Measurements from ENCODE around the gene TLR10. TPM values are rescaled to one million over a fixed set of nuclear protein-coding genes. Genes with fewer than 3 reads are reported as not detected.
"Not testable (repeated sequence)": the region's sequence is repeated elsewhere in the genome, so short reads cannot be mapped to it uniquely, and the experiment has no call there.

Gene TLR10
- total RNA-seq, 4 donors from 2014 or later, result under 0.01 to 0.22 TPM; not detected in 2

GRCh38 chr4:38774181-38774955 lies 8.4 kb downstream of the TLR10 start:
- H3K9me3 ChIP-seq, result no peaks in the 10 kb centered on the region
- H3K4me1 ChIP-seq, result peaks cover 0 to 9% (median 1%) of the 10 kb centered on the region in 4 donors
- H3K4me3 ChIP-seq, result no peak overlapping the region
- H3K27me3 ChIP-seq, result no peaks in the 10 kb centered on the region
- TF ChIP-seq EP300 (IDR thresholded peaks at IDR 0.05) (no peak), POLR2A (IDR thresholded peaks at IDR 0.05) (no peak), CTCF (IDR thresholded peaks at IDR 0.05) (no peak)
- H3K27ac ChIP-seq, result no peak overlapping the region
- H3K36me3 ChIP-seq, result no peaks in the 10 kb centered on the region
- no peak for DNase-seq (ENCODE audit: low spot score in 2 of 2)
- 87 to 88% methylated on average over 8 of the region's 8 CpGs for WGBS, 2 donors

- not testable (repeated sequence) for H3K4me3 ChIP-seq; DNase-seq (ENCODE audit: low spot score in 2 of 2); H3K27ac ChIP-seq; H3K27me3 ChIP-seq; H3K36me3 ChIP-seq; H3K9me3 ChIP-seq
- WGBS, 2 donors, result 92 to 93% methylated on average over 2 of the region's 2 CpGs
- H3K4me1 ChIP-seq, result peaks cover 0 to 31% (median 2%) of the 10 kb centered on the region in 4 donors
These were observed 12.5 kb downstream of the TLR10 start for GRCh38 chr4:38770281-38770680.

- DNase-seq (ENCODE audit: low spot score in 2 of 2), result no peak
- TF ChIP-seq CTCF (IDR thresholded peaks at IDR 0.05), result no peak
- no peak for TF ChIP-seq POLR2A (IDR thresholded peaks at IDR 0.05)
- no peak for TF ChIP-seq EP300 (IDR thresholded peaks at IDR 0.05)
- peaks cover 0 to 31% (median 2%) of the 10 kb centered on the region in 4 donors for H3K4me1 ChIP-seq
- no peak overlapping the region for H3K4me3 ChIP-seq
- WGBS, 2 donors, result 84 to 85% methylated on average over 2 of the region's 2 CpGs
- H3K27me3 ChIP-seq, result no peaks in the 10 kb centered on the region
- H3K27ac ChIP-seq, result peak overlapping the region in 2 of 4 donors; percentile 63 to 68
- no peaks in the 10 kb centered on the region for H3K36me3 ChIP-seq
- H3K9me3 ChIP-seq, result no peaks in the 10 kb centered on the region
These were observed 12.9 kb downstream of the TLR10 start for GRCh38 chr4:38769857-38770256.

GRCh38 chr4:38769441-38769840 lies 13.3 kb downstream of the TLR10 start:
- WGBS, 2 donors, result 29 to 48% methylated on average over 2 of the region's 2 CpGs
- no peak overlapping the region for H3K4me3 ChIP-seq
- no peaks in the 10 kb centered on the region for H3K27me3 ChIP-seq
- DNase-seq (ENCODE audit: low spot score in 2 of 2), result no peak
- peak overlapping the region in 3 of 4 donors; percentile 5 to 68 (median 63) for H3K27ac ChIP-seq
- no peak for TF ChIP-seq CTCF (IDR thresholded peaks at IDR 0.05)
- no peak for TF ChIP-seq POLR2A (IDR thresholded peaks at IDR 0.05)
- no peak for TF ChIP-seq EP300 (IDR thresholded peaks at IDR 0.05)
- H3K9me3 ChIP-seq, result no peaks in the 10 kb centered on the region
- H3K4me1 ChIP-seq, result peaks cover 0 to 31% (median 2%) of the 10 kb centered on the region in 4 donors
- no peaks in the 10 kb centered on the region for H3K36me3 ChIP-seq

GRCh38 chr4:38768968-38769394 lies 13.8 kb downstream of the TLR10 start:
- H3K4me3 ChIP-seq, result no peak overlapping the region
- H3K27me3 ChIP-seq, result no peaks in the 10 kb centered on the region
- no peaks in the 10 kb centered on the region for H3K36me3 ChIP-seq
- peak overlapping the region in 3 of 4 donors; percentile 5 to 68 (median 63) for H3K27ac ChIP-seq
- TF ChIP-seq EP300 (IDR thresholded peaks at IDR 0.05) (peak in 1 of 2 donors; percentile 16), POLR2A (IDR thresholded peaks at IDR 0.05) (no peak)
- H3K4me1 ChIP-seq, result peaks cover 0 to 31% (median 2%) of the 10 kb centered on the region in 4 donors
- 21 to 29% methylated on average over 5 of the region's 5 CpGs for WGBS, 2 donors
- no peaks in the 10 kb centered on the region for H3K9me3 ChIP-seq
- DNase-seq (ENCODE audit: low spot score in 2 of 2), result no peak

- 91% methylated on average over 2 of the region's 2 CpGs for WGBS, 2 donors
- H3K36me3 ChIP-seq, result not testable (repeated sequence)
These were observed 15.8 kb downstream of the TLR10 start for GRCh38 chr4:38766940-38767339.

More at GRCh38 chr4:38766940-38767339, 15.8 kb downstream of the TLR10 start:
- DNase-seq (ENCODE audit: low spot score in 2 of 2); H3K27me3 ChIP-seq; H3K9me3 ChIP-seq; H3K27ac ChIP-seq; H3K4me3 ChIP-seq: not testable (repeated sequence)
- peaks cover 0 to 31% (median 2%) of the 10 kb centered on the region in 4 donors for H3K4me1 ChIP-seq

Data from tibial nerve (tissue), 4 donors.